Smooth muscle cell (in vitro differentiated cells): Measurements from ENCODE around the gene METTL1. TPM values are rescaled to one million over a fixed set of nuclear protein-coding genes. Genes with fewer than 3 reads are reported as not detected.
A peak's percentile ranks its signal among the peaks of the same experiment; 100 is the strongest.

Experiments
- DNase-seq: peaks from one replicate; lab custom pipeline; 2025; ENCODE audit not compliant: unreplicated experiment; lab: John Stamatoyannopoulos, UW
- H2AFZ ChIP-seq: fragments of 200-600 bp; sonication (generic); 2 replicates; pipeline ENCODE4 v1.6.0; 2016; ENCODE audit warnings: antibody characterized with exemption, low read depth, mild to moderate bottlenecking
- H3F3A ChIP-seq: fragments of 200-600 bp; sonication (generic); 2 replicates; pipeline ENCODE4 v1.6.0; 2017; ENCODE audit warnings: antibody characterized with exemption, low read depth
- H3K27ac ChIP-seq: fragments of 200-600 bp; sonication (generic); 2 replicates; pipeline ENCODE4 v1.5.1; 2016; ENCODE audit warnings: low read depth, mild to moderate bottlenecking
- H3K27me3 ChIP-seq: fragments of 200-600 bp; sonication (generic); 2 replicates; pipeline ENCODE4 v1.6.1; 2016; ENCODE audit warnings: low read depth, mild to moderate bottlenecking
- H3K36me3 ChIP-seq: fragments of 200-600 bp; sonication (generic); 2 replicates; pipeline ENCODE4 v1.5.1; 2016; ENCODE audit warnings: low read depth
- H3K4me1 ChIP-seq: fragments of 200-600 bp; sonication (generic); 2 replicates; pipeline ENCODE4 v1.5.1; 2016; ENCODE audit warnings: low read depth
- H3K4me2 ChIP-seq: fragments of 200-600 bp; sonication (generic); 2 replicates; pipeline ENCODE4 v1.6.0; 2016; ENCODE audit warnings: mild to moderate bottlenecking
- H3K4me3 ChIP-seq: fragments of 200-600 bp; sonication (generic); 2 replicates; pipeline ENCODE4 v1.5.1; 2016; ENCODE audit warnings: mild to moderate bottlenecking
- H3K79me2 ChIP-seq: fragments of 200-600 bp; sonication (generic); 2 replicates; pipeline ENCODE4 v1.6.0; 2016; ENCODE audit warnings: low read depth, mild to moderate bottlenecking
- H3K9ac ChIP-seq: fragments of 200-600 bp; sonication (generic); 2 replicates; pipeline ENCODE4 v1.6.0; 2016; ENCODE audit warnings: low read depth
- H3K9me3 ChIP-seq: fragments of 200-600 bp; sonication (generic); replicated peaks from 2 replicates; pipeline ENCODE4 v1.5.1; 2016; ENCODE audit warnings: low read depth
- H4K20me1 ChIP-seq: fragments of 200-600 bp; sonication (generic); 2 replicates; pipeline ENCODE4 v1.6.0; 2016; ENCODE audit warnings: low read depth
- CTCF ChIP-seq: fragments of 200-600 bp; sonication (generic); IDR thresholded peaks from 2 replicates; pipeline ENCODE4 v1.5.1; 2017; ENCODE audit warnings: borderline replicate concordance, mild to moderate bottlenecking, antibody characterized with exemption; ENCODE audit not compliant: insufficient read depth, poor library complexity, severe bottlenecking
- WGBS: methylation state at CpG from one replicate; pipeline ENCODE4 v1.1.7; 2016; ENCODE audit warnings: low lambda C conversion rate; 5-methylcytosine and 5-hydroxymethylcytosine counted together
- polyA plus RNA-seq: library from polyadenylated mRNA; unstranded; fragments of >200 nt; fragmentation: Nextera tagmentation; extraction: Ambion mirVana; gene quantifications from 2 replicates; pipeline ENCODE4 v1.2.1, GENCODE V29; 2016
- total RNA-seq: library from RNA; depleted of rRNA; stranded (reverse); fragments of >200 nt; gene quantifications from 2 replicates; pipeline ENCODE4 v1.2.3, GENCODE V29; 2014

Gene METTL1
- total and polyA plus RNA-seq, 2 experiments from 2014 or later, result 4.1 to 20.3 TPM

- Histone ChIP-seq H3K79me2 (peaks cover 23% of the 10 kb centered on the region), H3F3A (peaks cover 22% of the 10 kb centered on the region), H3K4me3 (no peak overlapping the region), H3K27ac (no peak overlapping the region), H3K9ac (no peak overlapping the region), H3K4me2 (no peak overlapping the region), H3K27me3 (peaks cover 6% of the 10 kb centered on the region), H3K4me1 (peaks cover 19% of the 10 kb centered on the region), H3K36me3 (no peaks in the 10 kb centered on the region), H4K20me1 (no peaks in the 10 kb centered on the region), H3K9me3 (no peaks in the 10 kb centered on the region), H2AFZ (no peak overlapping the region)
- no peak for DNase-seq
- 96% methylated on average over 5 of the region's 5 CpGs for WGBS
- TF ChIP-seq CTCF, result no peak
Observed at GRCh38 chr12:57749061-57749460, 22.8 kb downstream of the METTL1 start.

GRCh38 chr12:57746025-57746424, 25.9 kb downstream of the METTL1 start:
- H3K36me3 ChIP-seq, result no peaks in the 10 kb centered on the region
- WGBS, result 96% methylated on average over 3 of the region's 3 CpGs
- no peak for TF ChIP-seq CTCF
- peak overlapping the region; percentile 73 for H3K4me3 ChIP-seq
- no peak for DNase-seq
- H3K9ac ChIP-seq, result no peak overlapping the region
- peaks cover 8% of the 10 kb centered on the region for H3K4me1 ChIP-seq
- no peaks in the 10 kb centered on the region for H4K20me1 ChIP-seq
- H3K27me3 ChIP-seq, result peaks cover 22% of the 10 kb centered on the region
- H3K79me2 ChIP-seq, result peaks cover 17% of the 10 kb centered on the region
- peak overlapping the region; percentile 92 for H3K27ac ChIP-seq
- H2AFZ ChIP-seq, result no peak overlapping the region
- H3K4me2 ChIP-seq, result peak overlapping the region; percentile 86
- H3K9me3 ChIP-seq, result no peaks in the 10 kb centered on the region
- H3F3A ChIP-seq, result peaks cover 18% of the 10 kb centered on the region

DNA sequence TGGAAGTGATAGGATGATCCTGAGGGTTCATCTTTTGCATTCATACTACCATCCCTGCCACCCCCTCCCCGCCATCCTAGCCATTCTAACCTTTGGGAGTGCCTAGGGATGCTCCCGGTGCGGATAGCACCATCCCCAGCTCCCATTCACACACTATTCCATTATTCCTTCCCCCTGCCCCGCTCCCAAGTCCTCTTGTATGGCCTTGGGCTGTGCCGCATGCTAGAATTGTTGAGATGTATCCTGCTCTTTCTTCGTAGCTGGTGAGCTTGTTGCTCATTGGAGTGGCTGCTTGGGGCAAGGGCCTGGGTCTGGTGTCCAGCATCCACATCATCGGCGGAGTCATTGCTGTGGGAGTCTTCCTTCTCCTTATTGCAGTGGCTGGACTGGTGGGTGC, 26.4 kb downstream of the METTL1 start:
- DNase-seq, result no peak
- peaks cover 8% of the 10 kb centered on the region for H3K4me1 ChIP-seq
- peak overlapping the region; percentile 86 for H3K4me2 ChIP-seq
- no peaks in the 10 kb centered on the region for H4K20me1 ChIP-seq
- H2AFZ ChIP-seq, result no peak overlapping the region
- H3K36me3 ChIP-seq, result no peaks in the 10 kb centered on the region
- H3K27ac ChIP-seq, result peak overlapping the region; percentile 92
- no peaks in the 10 kb centered on the region for H3K9me3 ChIP-seq
- peak overlapping the region; percentile 73 for H3K4me3 ChIP-seq
- H3K79me2 ChIP-seq, result peaks cover 12% of the 10 kb centered on the region
- peak overlapping the region; percentile 96 for H3K9ac ChIP-seq
- peaks cover 18% of the 10 kb centered on the region for H3F3A ChIP-seq
- peaks cover 27% of the 10 kb centered on the region for H3K27me3 ChIP-seq
- 69% methylated on average over 7 of the region's 8 CpGs for WGBS
- TF ChIP-seq CTCF, result no peak

DNA sequence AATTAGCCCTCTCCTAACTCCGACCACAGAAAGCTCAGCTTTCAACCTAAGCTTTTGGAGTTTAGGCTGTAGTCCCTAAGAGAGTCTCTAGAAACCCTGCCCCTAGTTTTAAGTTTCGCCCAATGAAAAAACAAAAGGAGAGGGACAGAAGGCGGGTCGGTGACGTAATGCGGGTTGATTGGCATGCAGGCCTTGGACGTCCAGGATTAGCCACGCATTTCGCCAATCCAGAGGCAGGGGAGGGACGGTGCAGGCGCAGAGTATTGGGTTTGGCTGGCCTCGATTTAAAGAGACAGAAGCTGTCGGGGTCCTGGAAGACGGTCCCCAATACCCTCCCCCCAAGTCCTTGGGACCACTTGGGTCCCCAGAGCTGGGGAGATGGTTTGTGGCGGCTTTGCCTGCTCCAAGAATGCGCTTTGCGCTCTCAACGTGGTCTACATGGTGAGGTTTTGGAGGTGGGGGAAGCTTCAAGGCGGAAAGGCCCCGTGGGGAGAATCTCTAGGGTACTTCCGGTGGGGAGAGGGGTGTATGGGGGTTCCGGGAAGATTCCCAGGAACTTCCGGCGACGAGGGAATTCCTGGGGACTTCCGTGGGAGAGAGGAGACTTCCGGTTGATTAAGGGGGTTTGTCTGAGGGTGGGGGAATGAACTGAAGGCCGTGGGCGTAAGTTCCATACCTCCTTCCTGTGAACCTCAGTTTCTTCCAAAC, 27.0 kb downstream of the METTL1 start, which contains the start of gene TSPAN31:
TSS of gene TSPAN31 (plus strand) at position 263 of the 708 bp plus-strand sequence. CDS start at position 379, 116 bp downstream.
- H3K36me3 ChIP-seq, result no peaks in the 10 kb centered on the region
- DNase-seq, result peak; percentile 60
- peaks cover 8% of the 10 kb centered on the region for H3K4me1 ChIP-seq
- peak within 1 kb of the TSS; percentile 67 for H2AFZ ChIP-seq
- no peaks in the 10 kb centered on the region for H4K20me1 ChIP-seq
- H3K9me3 ChIP-seq, result no peaks in the 10 kb centered on the region
- H3K27me3 ChIP-seq, result peaks cover 33% of the 10 kb centered on the region
- peak within 1 kb of the TSS; percentile 92 for H3K27ac ChIP-seq
- H3F3A ChIP-seq, result peaks cover 18% of the 10 kb centered on the region
- peaks cover 6% of the 10 kb centered on the region for H3K79me2 ChIP-seq
- WGBS, result 4% methylated on average over 25 of the region's 29 CpGs
- H3K4me3 ChIP-seq, result peak within 1 kb of the TSS; percentile 73
- no peak for TF ChIP-seq CTCF
- H3K4me2 ChIP-seq, result peak within 1 kb of the TSS; percentile 86
- peak within 1 kb of the TSS; percentile 96 for H3K9ac ChIP-seq
